Stimulated activated CD8-positive, alpha-beta memory T cell treated with anti-CD3 and anti-CD28 coated beads, Interleukin-15, amount 100 ng/mL, for 4 hours (primary cell): ENCODE results near the gene LINC00305.

Experiments used
- DNase-seq, 2 donors: peaks; one replicate each; pipeline ENCODE4 v3.0.0-alpha.2; 2020; ENCODE audit warnings: low read depth in 2 of 2

The LINC00305 gene

DNA sequence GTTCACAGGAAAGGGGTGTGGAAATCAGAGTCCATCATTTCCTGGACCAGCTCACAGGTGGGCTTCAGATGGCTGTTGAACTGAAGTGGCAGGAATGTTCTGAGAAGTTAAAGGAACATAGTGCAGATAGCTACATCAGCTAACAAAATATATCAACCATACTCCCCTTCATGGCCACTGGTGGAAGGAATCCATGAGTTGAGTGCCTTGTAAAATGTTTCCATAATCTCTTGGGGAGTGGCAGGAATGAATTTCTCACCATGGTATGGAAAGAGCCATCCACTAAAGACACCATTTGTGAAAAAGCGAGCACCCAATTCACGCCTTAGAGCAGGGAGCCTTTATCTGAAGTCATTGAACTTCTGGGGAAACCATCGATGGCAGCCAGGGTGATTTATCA, at the start of gene LINC00305:
TSS of gene LINC00305 (minus strand) at position 101 of the 400 bp plus-strand sequence.
- no peak for DNase-seq

DNA sequence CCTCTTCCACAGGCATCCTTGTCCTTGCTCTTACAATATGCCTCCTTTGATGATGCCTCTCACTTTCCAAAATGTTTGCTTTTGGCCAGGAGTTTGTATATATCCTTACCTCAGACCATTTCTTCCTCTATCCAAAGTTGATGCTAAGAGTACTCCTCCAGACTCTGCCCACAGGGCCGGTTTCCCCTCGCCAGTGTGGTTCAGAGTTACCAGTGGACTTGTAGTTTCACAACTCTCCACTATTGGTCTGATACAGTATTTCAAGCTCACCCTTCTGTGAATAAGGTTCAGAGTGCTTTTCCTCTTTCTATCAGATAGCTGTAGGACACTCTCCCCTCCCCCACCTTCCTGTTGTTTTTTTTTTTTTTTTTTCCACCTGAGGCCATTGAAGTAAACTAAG, 42.2 kb upstream of the LINC00305 start:
- DNase-seq = no peak

DNA sequence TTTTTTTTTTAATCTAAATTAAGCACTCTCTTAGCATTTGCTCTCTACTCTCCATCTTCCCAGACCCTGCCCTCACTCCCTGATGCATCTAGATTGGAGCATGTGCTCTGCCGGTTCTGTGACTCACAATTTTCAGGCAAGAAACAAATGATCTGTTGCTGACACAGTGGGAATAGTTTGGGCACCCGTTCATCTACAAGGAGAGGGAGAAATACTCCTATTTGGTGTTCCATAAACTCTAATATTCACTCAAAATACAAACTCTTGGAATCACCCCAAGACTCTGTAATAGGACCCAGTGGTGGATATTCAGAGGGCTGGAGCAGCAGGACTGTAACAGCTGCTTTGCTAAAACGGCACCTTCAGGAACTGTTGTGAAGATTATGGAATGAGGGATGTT, 37.1 kb upstream of the LINC00305 start:
- DNase-seq = no peak

DNA sequence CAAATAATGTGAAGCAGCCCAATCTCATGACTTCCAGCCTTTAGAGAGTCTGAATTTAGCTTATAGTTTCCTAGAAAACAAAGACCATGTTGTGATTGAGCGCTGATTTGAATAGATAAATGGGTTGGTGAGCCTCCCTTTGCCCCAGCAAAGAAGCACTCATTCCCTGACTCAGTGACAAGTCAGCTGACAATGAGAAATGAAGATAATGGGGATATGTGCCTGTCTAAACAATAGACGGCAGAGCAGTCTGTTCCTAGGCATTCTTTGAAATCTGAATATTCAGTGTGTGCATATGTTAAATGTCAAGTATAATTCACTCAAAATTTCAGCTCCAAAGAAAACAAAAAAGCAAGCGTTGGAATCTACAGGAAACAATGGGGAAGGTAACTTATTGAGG, 34.8 kb upstream of the LINC00305 start:
- DNase-seq = no peak

DNA sequence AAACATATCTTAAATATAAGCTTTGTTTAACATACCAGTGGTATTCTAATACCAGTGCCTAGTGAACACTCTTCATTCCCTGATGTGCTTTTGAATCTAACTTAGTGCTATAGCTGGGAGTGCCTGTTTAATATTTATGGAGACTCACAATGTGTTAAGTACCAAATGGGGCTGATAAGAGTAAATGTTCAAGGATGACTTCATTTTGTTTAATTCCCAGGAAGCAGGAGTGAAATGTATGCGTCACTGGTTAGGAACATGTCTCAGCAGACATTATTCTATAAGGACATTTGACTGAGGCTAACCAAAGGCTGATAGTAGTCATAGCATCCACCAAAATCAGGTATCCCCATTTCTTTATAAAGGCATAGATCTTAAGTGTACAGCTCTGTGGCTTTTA, 31.7 kb upstream of the LINC00305 start:
- DNase-seq = no peak

DNA sequence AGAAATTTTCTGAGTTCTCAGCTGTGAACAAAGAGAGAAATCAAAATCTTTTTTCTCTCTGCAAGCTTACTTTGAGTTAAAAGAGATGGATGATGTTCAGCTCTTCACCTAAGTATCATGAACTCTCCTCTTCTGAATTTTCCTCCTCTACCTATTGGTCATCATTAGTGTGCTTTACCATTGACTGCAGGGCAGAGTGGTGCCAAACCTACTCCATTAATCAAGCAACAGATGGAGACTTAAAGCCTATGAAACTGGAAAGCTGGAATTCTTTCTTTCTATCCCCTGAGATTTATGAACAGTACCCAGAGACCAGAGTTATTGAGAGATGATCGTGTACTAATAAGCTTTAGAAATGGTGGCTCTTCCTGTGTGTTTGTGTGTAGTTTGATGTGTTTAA, 31.3 kb upstream of the LINC00305 start:
- DNase-seq = no peak

DNA sequence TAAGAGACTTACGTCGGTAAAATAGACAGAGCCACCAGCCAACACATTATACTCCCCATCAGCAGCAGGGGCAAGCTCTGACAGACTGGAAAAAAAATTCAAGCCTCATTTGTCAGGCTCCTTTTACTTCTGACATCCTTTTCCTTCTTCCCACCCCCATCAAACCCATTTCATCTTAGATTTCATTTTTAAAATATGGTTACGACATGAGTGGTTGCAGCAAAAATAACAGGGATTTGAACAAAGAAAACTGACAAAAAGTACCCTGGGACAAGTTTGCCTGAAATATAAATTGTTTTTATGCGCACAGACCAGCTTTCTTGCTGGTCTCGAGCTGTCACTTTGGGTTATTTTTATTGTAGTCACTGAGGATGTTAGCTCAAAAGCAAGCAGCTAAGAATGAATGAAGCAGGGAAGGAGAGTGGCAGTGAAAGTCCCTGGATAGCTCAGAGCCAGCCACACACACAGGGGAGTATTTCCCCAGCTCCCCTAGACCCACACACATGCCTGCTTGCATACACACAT, 30.7 kb upstream of the LINC00305 start:
- no peak for DNase-seq

DNA sequence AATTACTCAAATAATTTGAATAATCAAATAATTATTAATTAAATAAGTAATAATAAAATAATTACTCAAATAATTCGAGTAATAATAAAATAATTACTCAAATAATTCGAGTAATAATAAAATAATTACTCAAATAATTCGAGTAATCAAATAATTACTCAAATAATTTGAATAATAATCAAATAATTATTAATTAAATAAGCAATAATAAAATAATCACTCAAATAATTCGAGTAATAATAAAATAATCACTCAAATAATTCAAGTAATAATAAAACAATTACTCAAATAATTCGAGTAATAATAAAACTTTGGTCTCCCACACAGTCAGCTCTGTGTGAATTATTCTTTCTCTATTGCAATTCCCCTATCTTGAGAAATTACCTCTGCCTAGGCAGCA, 30.0 kb upstream of the LINC00305 start:
- no peak for DNase-seq

DNA sequence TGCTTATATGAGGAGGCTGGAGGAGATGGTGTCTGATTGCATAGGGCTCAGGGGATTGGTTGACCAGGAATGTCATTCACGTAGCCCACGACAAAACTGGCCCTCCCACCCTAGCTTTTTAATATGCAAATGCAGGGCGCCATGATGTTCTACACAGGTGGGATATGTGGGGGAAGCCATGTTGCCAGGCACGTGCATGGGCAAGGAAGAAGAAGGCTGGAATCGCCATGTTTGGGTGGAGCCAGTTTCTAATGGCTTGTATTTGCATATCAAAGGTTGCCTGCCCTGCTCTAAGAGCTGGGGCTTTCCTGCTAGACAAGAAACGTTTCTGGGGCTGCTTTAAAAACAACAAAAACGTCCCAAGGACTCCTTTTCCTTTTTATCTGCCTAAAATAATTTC, 26.5 kb upstream of the LINC00305 start:
- no peak for DNase-seq

DNA sequence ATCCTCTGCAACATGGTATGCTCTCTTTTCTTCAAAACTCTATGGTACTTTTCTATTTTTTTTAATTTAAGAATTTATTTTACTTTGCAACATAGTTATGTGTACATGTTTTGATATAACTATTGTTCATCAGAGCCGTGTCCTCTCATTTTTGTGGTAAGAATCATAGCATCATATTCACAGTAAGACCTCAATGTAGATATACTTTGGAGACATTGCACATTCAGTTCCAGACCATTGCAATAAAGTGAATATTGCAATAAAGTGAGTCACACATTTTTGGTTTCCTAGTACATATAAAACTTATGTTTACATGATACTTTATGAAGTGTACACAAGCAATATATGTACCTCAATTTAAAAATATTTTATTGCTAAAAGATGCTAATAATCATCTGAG, 22.7 kb upstream of the LINC00305 start:
- no peak for DNase-seq

DNA sequence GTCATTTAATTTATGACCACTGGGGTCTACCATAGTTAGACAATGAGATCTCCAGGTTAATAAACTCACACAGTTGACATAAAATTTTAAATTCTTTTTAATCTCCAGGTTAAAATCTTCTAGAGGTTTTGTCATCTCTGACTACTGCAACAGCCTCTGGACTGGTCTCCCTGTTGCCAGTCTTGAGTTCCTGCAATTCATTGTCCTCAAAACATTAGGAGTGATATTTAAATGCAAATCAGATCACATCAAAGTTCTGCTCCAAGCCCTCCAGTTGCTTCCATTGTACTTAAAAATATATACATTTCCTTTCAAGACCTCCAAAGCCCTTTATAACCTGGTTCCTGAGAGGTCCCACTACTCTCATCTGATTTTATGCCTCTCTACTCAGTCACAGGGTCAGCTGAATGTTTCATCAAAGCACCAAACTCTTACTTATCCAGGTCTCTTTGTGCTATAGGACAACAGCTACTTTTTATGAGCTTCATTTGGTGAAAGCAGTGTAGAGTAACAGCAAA, 18.6 kb upstream of the LINC00305 start:
- no peak for DNase-seq

DNA sequence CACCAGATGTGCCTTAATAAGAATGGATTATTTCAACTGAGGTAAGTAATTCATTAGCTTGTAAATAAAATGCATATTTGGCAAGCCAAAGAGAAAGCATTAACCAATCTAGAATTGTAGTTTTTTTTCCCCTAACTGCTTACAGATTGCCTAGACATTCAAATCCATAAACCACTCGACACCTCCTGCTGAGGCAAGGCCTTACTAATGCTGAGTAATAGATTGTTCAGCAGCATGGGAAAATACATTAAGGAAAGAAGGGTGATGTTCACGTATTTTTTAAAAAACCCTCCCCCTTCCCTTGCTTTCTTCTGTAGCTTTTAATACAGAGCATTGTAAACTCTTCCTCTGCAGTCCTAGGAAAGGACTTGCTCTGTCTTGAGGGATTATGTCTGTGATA, 17.0 kb upstream of the LINC00305 start:
- DNase-seq = no peak

DNA sequence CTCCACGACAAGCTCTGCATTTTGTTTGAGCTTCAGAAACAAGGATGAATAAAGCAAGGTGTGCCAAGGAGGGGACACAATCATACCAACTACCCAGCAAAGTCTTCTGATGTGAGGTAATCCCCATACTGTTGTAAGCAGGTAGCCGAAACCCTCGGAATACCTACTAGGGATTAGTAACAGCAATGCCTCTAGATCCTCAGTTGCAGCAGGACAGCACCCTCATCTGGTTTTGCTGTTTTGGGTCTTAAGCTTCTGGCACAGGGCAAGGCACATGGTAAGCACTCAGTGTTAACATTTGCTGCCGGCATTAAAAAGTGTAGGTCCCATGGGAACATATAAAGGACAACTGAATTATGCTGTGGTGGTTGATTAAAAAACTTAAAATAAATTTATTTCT, 16.0 kb upstream of the LINC00305 start:
- DNase-seq = no peak

DNA sequence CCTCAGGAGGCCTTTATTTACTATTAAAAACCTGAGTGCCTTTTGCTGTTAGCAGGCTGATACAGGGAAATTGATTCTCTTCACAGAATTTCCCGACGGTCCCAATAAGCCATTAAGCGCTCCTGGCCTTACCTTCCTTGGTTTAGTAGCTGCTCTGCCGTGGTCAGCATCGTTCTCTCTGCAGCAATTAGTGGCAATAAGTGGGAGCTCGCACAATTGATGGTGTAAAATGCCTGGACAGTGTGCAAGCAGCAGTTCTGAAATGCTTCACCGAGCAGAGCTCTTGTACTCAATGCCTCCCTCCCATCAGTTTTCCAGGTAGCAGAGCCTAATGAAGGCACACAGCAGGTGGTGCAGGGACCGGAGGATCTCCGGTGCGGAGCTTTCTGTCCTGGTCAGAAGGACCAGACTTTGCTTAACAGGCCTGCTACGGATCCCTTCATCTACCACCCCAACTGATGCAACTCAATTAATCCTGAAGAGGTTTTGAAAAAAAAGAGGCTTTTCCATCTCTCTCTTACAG, 1.1 kb upstream of the LINC00305 start:
- DNase-seq = no peak

DNA sequence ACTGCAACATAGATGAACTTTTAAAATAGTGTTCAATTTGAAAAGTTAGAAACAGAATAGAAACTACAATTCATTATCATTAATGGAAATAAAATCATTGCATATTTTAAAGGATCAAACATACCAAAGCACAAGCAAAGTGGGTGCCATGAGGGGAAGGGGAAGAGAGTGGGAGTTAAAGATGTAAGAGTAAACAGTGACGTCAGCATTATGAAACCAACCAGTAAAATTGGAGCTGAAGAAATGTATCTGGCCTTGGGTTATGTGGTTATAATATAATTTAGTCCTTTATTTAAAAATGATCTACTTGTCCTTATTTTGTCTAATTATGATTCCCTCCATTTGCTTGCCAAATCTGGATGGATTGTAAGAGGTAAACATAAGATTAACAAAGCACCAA, 6.0 kb downstream of the LINC00305 start:
- DNase-seq = no peak

DNA sequence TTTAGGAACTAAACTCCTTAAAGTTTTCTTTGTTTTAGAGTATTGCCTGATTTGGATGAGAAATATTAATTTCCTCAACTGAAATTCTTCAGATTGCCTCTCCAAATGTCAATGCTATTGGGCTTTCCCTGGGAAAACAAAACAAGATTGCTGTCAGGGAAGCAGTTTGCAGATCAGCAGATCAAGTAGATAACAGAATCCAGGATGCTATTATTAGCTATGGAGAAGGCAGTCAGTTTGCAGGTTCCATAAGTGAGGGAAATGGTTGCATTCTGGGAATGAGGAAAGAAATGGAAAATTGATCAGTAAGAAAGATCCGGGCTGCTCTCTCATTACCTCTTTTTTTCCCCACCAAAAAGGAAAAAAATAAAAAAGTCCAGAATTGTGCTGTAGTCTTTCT, 11.0 kb downstream of the LINC00305 start:
- DNase-seq = no peak

DNA sequence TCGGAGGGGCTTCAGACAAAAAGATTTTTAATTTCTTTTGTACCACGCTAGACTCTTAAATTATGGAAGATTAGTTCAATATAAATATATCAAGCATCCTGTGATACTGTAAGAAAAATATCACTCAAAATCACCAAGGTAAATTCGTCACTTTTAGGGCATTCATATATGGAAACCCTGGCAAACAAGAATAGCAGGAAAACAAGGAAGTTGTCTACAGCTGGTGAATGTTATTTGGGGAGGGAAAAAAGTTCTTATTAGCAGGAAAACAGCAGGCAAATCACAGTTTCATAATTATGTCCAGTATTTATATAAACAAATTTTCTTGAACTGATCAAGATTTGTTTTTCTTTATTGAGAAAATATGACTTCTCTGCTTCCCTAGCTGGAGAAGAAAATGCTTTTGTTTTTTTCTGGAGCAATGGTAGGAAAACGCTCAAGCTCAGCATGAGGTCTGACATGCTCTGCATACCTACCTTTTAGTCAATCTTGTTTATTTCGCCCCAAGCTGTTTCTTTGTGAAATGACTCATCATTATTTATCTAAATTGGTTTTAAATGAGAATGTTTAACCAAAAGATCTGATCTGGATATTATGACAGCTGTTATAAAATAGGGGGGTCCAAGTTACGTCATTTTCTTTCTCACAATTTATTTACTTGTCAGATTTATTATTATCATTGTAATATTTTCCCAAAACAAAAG, 14.7 kb downstream of the LINC00305 start:
- no peak for DNase-seq

DNA sequence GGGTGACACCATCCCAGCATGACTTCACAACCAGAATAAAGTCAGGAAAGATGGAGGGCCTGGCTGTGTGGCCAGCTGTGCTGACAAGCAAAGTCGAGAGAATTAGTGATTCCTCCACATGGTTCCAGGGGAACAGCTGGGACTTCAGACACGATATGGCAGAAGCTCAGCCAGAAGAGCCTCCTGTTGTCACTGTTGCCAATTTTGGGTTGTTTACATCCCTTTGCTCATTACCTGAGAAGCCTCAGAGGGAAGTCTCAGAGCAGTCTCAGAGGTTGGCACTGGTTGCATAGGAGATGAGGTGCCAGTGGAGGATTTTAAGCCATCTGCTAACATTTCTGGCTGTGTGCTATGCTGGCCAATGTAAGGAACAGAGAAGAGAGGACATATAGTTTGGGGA, 16.0 kb downstream of the LINC00305 start:
- no peak for DNase-seq

DNA sequence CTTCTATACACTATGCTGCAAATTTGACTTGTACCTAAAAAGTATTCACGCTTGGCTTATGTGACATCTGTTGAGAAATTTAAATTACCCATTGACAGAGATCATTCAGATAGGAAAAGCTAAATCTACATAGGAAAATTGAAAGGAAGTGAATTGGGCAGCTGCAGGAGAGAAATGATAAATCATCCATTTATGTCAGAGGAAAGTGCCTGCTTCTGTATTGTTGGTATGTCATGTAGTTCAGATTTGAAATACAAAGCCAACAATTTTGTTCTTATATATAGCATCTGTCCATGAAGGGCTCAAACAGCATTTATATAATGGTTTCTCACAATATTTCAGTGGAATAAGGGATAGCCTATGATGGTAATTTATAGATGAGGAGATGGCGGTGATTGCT, 17.6 kb downstream of the LINC00305 start:
- no peak for DNase-seq

DNA sequence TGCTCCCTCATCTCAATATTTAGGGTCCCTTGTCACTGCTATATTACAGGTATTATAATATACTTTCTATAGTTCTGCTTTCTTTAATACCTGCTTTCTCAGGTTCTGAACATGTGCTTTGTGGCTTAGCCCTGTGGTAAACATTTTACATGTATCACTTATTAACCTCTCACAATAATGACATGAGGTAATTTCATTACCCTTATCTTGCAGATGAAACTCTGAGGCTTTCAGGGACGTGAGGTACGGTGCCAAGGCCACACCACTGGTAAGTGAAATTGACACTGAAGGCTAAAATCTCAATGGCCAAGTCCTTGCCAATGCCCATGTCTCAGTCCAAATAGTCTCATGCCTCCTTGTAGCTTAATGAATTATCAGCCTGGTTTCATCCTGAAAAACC, 21.7 kb downstream of the LINC00305 start:
- DNase-seq = no peak

DNA sequence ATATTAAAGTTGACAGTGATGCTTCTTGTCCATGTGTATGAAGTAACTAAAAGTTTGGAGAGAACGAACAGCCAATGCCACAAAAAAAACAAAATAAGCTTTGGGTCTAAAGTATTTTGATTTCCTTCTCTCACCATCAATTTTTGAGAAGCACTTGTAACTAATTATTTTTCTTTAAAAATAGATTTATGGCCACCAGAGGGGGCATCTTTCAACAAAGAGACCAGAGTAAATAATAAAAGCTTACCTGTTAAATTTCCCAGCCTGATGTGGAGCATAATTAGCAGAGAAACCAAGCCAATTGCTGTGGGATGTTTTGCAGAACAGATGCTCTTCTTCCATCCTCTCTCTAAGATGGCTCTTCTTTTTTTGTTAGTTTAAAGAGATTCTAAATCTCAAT, 29.0 kb downstream of the LINC00305 start:
- no peak for DNase-seq

DNA sequence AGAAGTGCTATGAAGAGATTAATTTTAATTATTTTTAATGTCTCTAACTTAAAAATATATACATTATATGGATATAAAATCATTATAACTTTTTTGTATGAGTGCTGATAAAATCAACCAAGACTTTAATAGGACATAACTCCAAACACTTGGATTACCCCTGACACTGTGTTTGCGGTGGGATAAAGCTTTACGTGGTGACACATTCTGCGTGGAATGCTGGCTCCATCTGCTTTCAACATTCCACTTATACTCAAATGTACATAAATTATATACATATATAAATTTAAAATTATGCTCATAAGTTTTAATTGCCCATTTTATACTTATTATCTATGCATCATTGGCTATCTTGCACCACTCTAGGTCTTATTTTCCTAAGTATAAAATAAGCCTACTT, 30.5 kb downstream of the LINC00305 start:
- DNase-seq = no peak

DNA sequence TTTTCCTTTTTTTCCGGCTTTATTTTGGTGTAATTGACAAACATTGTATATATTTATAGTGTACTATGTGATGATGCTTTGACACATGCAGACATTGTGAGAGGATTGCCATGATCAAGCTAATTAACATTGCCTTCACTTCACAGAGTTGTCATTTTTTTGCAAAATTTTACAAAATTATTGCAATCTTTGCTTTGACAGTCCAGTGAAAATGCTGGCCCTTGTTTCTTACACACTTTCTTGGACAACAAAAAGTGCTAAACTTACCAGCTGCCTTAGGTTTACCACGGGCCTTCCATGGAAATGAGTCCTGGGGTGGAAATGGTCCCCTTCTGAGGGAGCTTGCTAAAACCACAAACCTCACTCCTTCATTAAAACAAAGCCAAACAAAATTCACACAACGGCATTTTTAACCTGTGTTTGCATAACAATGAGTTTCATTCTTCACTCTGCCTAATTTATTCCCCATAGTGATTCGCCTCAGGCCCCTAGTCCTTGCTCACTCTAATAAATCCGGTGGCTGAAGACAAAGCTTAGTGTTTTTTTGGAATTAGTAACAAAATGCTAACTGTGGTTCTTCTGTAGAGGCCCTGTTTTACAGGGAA, 32.2 kb downstream of the LINC00305 start:
- no peak for DNase-seq
